Peyer's patch (tissue), 4 donors: ENCODE results near the gene GRN.
"Not testable (repeated sequence)": the region's sequence is repeated elsewhere in the genome, so short reads cannot be mapped to it uniquely, and the experiment has no call there.

Experiments
- POLR2A ChIP-seq, 2 donors: fragments of 450-650 bp; IDR thresholded peaks; one replicate each; pipeline ENCODE4 v1.5.1; 2017; ENCODE audit warnings: antibody characterized with exemption in 2 of 2, mild to moderate bottlenecking in 2 of 2, moderate library complexity in 2 of 2
- TF ChIP-seq, protein P1 (sequence below), 6 experiments: fragments of 450-650 bp in 4 of 6; fragments of 200-600 bp in 2 of 6; sonication (generic) in 1 of 6; IDR thresholded peaks; one replicate each; pipeline ENCODE4 v1.5.1; 2017 to 2019; ENCODE audit warnings: antibody characterized with exemption in 6 of 6, mild to moderate bottlenecking in 3 of 6, moderate library complexity in 1 of 6

DNA sequence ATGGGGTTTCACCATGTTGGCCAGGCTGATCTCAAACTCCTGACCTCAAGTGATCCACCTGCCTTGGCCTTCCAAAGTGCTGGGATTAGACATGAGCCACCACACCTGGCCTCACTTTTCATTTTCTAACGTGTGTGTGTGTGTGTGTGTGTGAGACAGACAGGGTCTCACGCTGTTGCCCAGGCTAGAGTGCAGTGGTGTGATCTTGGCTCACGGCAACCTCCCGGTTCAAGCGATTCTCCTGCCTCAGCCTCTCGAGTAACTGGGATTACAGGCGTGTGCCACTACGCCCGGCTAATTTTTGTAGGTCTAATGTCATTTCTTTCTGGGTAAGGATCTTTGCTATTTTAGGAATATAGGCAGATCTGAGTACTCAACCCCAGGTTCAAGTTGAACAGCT, 49.0 kb downstream of the GRN start:
- TF ChIP-seq, protein P1, sequence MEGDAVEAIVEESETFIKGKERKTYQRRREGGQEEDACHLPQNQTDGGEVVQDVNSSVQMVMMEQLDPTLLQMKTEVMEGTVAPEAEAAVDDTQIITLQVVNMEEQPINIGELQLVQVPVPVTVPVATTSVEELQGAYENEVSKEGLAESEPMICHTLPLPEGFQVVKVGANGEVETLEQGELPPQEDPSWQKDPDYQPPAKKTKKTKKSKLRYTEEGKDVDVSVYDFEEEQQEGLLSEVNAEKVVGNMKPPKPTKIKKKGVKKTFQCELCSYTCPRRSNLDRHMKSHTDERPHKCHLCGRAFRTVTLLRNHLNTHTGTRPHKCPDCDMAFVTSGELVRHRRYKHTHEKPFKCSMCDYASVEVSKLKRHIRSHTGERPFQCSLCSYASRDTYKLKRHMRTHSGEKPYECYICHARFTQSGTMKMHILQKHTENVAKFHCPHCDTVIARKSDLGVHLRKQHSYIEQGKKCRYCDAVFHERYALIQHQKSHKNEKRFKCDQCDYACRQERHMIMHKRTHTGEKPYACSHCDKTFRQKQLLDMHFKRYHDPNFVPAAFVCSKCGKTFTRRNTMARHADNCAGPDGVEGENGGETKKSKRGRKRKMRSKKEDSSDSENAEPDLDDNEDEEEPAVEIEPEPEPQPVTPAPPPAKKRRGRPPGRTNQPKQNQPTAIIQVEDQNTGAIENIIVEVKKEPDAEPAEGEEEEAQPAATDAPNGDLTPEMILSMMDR (IDR thresholded peaks at IDR 0.05), result not testable (repeated sequence)
- not testable (repeated sequence) for TF ChIP-seq POLR2A (IDR thresholded peaks at IDR 0.05)
